OCI-LY7 (cell line): ENCODE results near the gene LDB3.

Experiments used
- EZH2phosphoT487 ChIP-seq: fragments of 200-600 bp; sonication (generic); IDR thresholded peaks from 2 replicates; pipeline ENCODE4 v1.6.1; 2018; ENCODE audit warnings: low read depth, borderline replicate concordance, mild to moderate bottlenecking, mixed run types, antibody characterized with exemption, low read length, moderate library complexity, mixed read lengths
- TF ChIP-seq, protein P1 (sequence below): fragments of 200-600 bp; sonication (generic); conservative IDR thresholded peaks from 2 replicates; pipeline ENCODE4 v1.5.1; 2014; ENCODE audit warnings: mild to moderate bottlenecking, antibody characterized with exemption, low read length, moderate library complexity, mixed read lengths

- TF ChIP-seq, protein P1, sequence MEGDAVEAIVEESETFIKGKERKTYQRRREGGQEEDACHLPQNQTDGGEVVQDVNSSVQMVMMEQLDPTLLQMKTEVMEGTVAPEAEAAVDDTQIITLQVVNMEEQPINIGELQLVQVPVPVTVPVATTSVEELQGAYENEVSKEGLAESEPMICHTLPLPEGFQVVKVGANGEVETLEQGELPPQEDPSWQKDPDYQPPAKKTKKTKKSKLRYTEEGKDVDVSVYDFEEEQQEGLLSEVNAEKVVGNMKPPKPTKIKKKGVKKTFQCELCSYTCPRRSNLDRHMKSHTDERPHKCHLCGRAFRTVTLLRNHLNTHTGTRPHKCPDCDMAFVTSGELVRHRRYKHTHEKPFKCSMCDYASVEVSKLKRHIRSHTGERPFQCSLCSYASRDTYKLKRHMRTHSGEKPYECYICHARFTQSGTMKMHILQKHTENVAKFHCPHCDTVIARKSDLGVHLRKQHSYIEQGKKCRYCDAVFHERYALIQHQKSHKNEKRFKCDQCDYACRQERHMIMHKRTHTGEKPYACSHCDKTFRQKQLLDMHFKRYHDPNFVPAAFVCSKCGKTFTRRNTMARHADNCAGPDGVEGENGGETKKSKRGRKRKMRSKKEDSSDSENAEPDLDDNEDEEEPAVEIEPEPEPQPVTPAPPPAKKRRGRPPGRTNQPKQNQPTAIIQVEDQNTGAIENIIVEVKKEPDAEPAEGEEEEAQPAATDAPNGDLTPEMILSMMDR: no peak
- TF ChIP-seq EZH2phosphoT487: no peak
Measured at GRCh38 chr10:86693275-86693674, 25.0 kb downstream of the LDB3 start.
